Naive thymus-derived CD4-positive, alpha-beta T cell (primary cell): ENCODE data around the gene PLCG1. TPM values are rescaled to one million over a fixed set of nuclear protein-coding genes. Genes with fewer than 3 reads are reported as not detected.

Experiments used
- ATAC-seq: fragments of 150-1000 bp; cut with Tn5 transposase; 2 replicates; pipeline ENCODE4 v1.10.0; 2021; ENCODE audit warnings: mild to moderate bottlenecking, moderate library complexity
- CTCF ChIA-PET: fragments of 350-600 bp; sonication (Branson Sonifier 250); formaldehyde crosslinking; loops from one replicate; lab custom pipeline; 2021; ENCODE audit warnings: antibody characterized with exemption; lab: Charles Lee
- POLR2A ChIA-PET: fragments of 350-600 bp; sonication (Branson Sonifier 250); formaldehyde crosslinking; loops from one replicate; lab custom pipeline; 2021; ENCODE audit warnings: antibody characterized with exemption, inconsistent platforms; lab: Charles Lee
- DNase-seq, 9 donors: peaks; one replicate each; pipeline versions ENCODE4 v3.0.0 to v3.0.0-alpha.2; 2020 to 2022; ENCODE audit warnings: mixed read lengths in 1 of 9
- H3K27ac ChIP-seq: one replicate; pipeline ENCODE4 v1.7.0; 2013; ENCODE audit warnings: mild to moderate bottlenecking, low read depth, low read length, moderate library complexity
- H3K27me3 ChIP-seq, 2 donors: one replicate each; pipeline ENCODE4 v1.7.0; 2013; ENCODE audit warnings: low read length in 2 of 2, mild to moderate bottlenecking in 2 of 2, moderate library complexity in 2 of 2; ENCODE audit not compliant: control insufficient read depth in 2 of 2, insufficient read depth in 2 of 2
- H3K36me3 ChIP-seq, 3 experiments: 1 replicate in 2 of 3; 2 replicates in 1 of 3; pipeline ENCODE4 v1.7.0; 2013; ENCODE audit warnings: low read length in 3 of 3, mild to moderate bottlenecking in 3 of 3, moderate library complexity in 1 of 3; ENCODE audit not compliant: insufficient read depth in 3 of 3, control insufficient read depth in 2 of 3
- H3K4me1 ChIP-seq, 2 donors: one replicate each; pipeline ENCODE4 v1.7.0; 2013; ENCODE audit warnings: low read length in 2 of 2, mild to moderate bottlenecking in 2 of 2, moderate library complexity in 1 of 2; ENCODE audit not compliant: control insufficient read depth in 2 of 2, insufficient read depth in 2 of 2
- H3K4me3 ChIP-seq: 2 replicates; pipeline ENCODE4 v1.7.0; 2013; ENCODE audit warnings: mild to moderate bottlenecking, low read length
- H3K9me3 ChIP-seq, 3 experiments: 1 replicate in 2 of 3; 2 replicates in 1 of 3; pipeline ENCODE4 v1.7.0; 2013; ENCODE audit warnings: low read length in 3 of 3; ENCODE audit not compliant: control insufficient read depth in 2 of 3
- H3K27ac Mint-ChIP-seq, 9 donors: one replicate each; pipeline ENCODE4 v1.8.0; 2020 to 2022; ENCODE audit warnings: mixed read lengths in 9 of 9, mild to moderate bottlenecking in 8 of 9, moderate library complexity in 5 of 9, inconsistent platforms in 2 of 9
- H3K27me3 Mint-ChIP-seq, 5 donors: one replicate each; pipeline ENCODE4 v1.8.0; 2021 to 2022; ENCODE audit warnings: mixed read lengths in 5 of 5, mild to moderate bottlenecking in 1 of 5
- H3K36me3 Mint-ChIP-seq, 5 donors: one replicate each; pipeline ENCODE4 v1.8.0; 2020 to 2022; ENCODE audit warnings: mixed read lengths in 5 of 5, mild to moderate bottlenecking in 3 of 5, inconsistent platforms in 1 of 5
- H3K4me1 Mint-ChIP-seq, 7 donors: one replicate each; pipeline ENCODE4 v1.8.0; 2020 to 2022; ENCODE audit warnings: mixed read lengths in 7 of 7, mild to moderate bottlenecking in 3 of 7, inconsistent platforms in 1 of 7
- H3K4me3 Mint-ChIP-seq, 10 donors: one replicate each; pipeline ENCODE4 v1.8.0; 2020 to 2022; ENCODE audit warnings: mild to moderate bottlenecking in 10 of 10, mixed read lengths in 10 of 10, moderate library complexity in 6 of 10, inconsistent platforms in 2 of 10
- H3K9me3 Mint-ChIP-seq, 11 donors: one replicate each; pipeline ENCODE4 v1.8.0; 2020 to 2022; ENCODE audit warnings: mixed read lengths in 11 of 11, mild to moderate bottlenecking in 4 of 11, inconsistent platforms in 1 of 11, moderate library complexity in 1 of 11
- intact Hi-C, 2 donors: fragments of 100-400 bp; cut with micrococcal nuclease; formaldehyde crosslinking; loops; one replicate each; pipeline ENCODE4 v1.15.1; 2023
- polyA plus RNA-seq, 2 donors: library from polyadenylated mRNA; unstranded; fragments of 300-500 nt; fragmentation: Illumina TruSeq; gene quantifications; one replicate each; pipeline ENCODE4 v1.2.3, GENCODE V29; 2021
- total RNA-seq, 6 experiments: library from RNA in 5 of 6; stranded (reverse) in 5 of 6; gene quantifications; 1 replicate in 5 of 6; 2 replicates in 1 of 6; pipeline ENCODE4 v1.2.3 and lab custom pipeline; 2021 to 2026

PLCG1 gene
- total and polyA plus RNA-seq, 7 experiments from 2014 or later: 36.9 to 559 (median 369) TPM

DNA sequence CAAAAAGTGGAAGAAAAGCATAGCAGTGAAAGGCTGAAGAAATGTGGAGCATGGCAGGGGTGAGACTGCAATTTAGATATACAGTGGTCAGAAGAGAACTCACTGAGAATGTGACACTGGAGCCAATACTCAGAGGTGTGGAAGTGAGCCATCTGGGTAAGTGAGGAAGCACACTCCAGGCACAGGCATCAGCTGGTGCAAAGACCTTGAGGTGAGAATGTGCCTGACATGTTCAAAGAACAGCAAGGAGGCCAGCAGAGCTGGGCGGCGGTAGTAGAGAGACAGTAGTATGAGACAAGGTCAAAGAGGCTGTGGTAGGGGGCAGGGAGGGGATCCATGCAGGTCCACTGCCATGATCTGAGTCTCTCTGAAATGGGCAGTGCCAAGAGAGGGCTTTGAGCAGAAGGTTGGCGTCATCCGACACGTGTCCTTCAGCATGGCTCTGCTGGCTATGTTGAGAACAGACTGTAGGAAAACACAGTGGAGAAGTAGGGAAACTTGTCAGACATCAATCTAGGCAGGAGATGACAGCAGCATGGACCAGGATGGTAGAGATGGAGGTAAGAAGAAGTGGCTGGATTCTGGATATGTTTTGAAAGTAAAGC, 84.4 kb downstream of the PLCG1 start:
- intact Hi-C loops: no loop called here
- POLR2A ChIA-PET: no interaction called here
- ATAC-seq (no peak), DNase-seq (no peak)
- Histone ChIP-seq H3K36me3 (no peaks in the 10 kb centered on the region), H3K4me3 (no peak overlapping the region), H3K9me3 (no peaks in the 10 kb centered on the region), H3K27ac (no peak overlapping the region), H3K27me3 (no peaks in the 10 kb centered on the region), H3K4me1 (no peaks in the 10 kb centered on the region)
- peaks cover 0 to 9% (median 0%) of the 10 kb centered on the region in 7 donors for H3K4me1 Mint-ChIP-seq
- peak overlapping the region in 2 of 9 donors; percentile 8 to 65 for H3K27ac Mint-ChIP-seq
- no peak overlapping the region for H3K4me3 Mint-ChIP-seq
- peaks cover 0 to 20% (median 0%) of the 10 kb centered on the region in 5 donors for H3K36me3 Mint-ChIP-seq
- CTCF ChIA-PET: interaction anchor here (1.1 to 2.5 kb wide), 2 partner anchors 11 to 29 kb away, joined by 3 to 13 read pairs; no protein-coding TSS in a partner anchor
- no peaks in the 10 kb centered on the region for H3K9me3 Mint-ChIP-seq
- H3K27me3 Mint-ChIP-seq: no peaks in the 10 kb centered on the region

DNA sequence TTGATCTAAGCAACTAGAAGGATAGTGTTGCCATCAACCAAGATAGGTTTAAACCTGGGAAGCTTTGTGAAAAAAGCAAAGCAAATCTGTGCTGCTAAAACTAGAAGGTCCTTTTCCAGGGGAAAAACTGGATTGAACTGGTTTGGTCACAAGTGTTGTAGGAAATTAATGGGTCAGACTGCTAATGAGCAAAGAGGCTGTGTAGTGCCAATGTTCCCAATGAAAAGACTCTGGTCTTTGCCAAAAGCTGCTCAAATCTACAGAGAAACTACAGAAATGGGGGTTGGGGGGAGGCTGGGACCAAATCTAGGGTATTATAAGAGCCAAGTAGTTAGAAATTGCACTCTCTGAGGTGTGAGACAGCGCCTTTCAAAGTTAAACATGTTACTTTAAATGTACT, 85.0 kb downstream of the PLCG1 start:
- Histone ChIP-seq H3K4me1 (no peaks in the 10 kb centered on the region), H3K27ac (no peak overlapping the region), H3K27me3 (no peaks in the 10 kb centered on the region), H3K36me3 (no peaks in the 10 kb centered on the region), H3K9me3 (no peaks in the 10 kb centered on the region), H3K4me3 (no peak overlapping the region)
- H3K9me3 Mint-ChIP-seq: no peaks in the 10 kb centered on the region
- peaks cover 0 to 20% (median 0%) of the 10 kb centered on the region in 5 donors for H3K36me3 Mint-ChIP-seq
- H3K4me3 Mint-ChIP-seq: no peak overlapping the region
- H3K27ac Mint-ChIP-seq: peak overlapping the region in 1 of 9 donors; percentile 65
- intact Hi-C loops: no loop called here
- DNase-seq (no peak), ATAC-seq (no peak)
- ChIA-PET CTCF (interaction anchor here (1.1 to 2.5 kb wide), 2 partner anchors 11 to 30 kb away, joined by 3 to 13 read pairs; no protein-coding TSS in a partner anchor), POLR2A (no interaction called here)
- no peaks in the 10 kb centered on the region for H3K27me3 Mint-ChIP-seq
- H3K4me1 Mint-ChIP-seq: peaks cover 0 to 9% (median 0%) of the 10 kb centered on the region in 7 donors

GRCh38 chr20:41222703-41223102, 85.4 kb downstream of the PLCG1 start:
- peaks cover 0 to 16% (median 0%) of the 10 kb centered on the region in 5 donors for H3K36me3 Mint-ChIP-seq
- H3K9me3 ChIP-seq: no peaks in the 10 kb centered on the region
- H3K27ac Mint-ChIP-seq: no peak overlapping the region
- H3K4me1 Mint-ChIP-seq: peaks cover 0 to 9% (median 0%) of the 10 kb centered on the region in 7 donors
- H3K4me3 ChIP-seq: no peak overlapping the region
- H3K9me3 Mint-ChIP-seq: no peaks in the 10 kb centered on the region
- ATAC-seq: no peak
- DNase-seq: no peak
- H3K36me3 ChIP-seq: no peaks in the 10 kb centered on the region
- H3K4me3 Mint-ChIP-seq: no peak overlapping the region
- no peak overlapping the region for H3K27ac ChIP-seq
- ChIA-PET POLR2A (interaction anchor here (1.8 kb wide), 1 partner anchor 78 kb away, joined by 6 read pairs; no protein-coding TSS in a partner anchor), CTCF (interaction anchor here (1.1 to 5.1 kb wide), 3 partner anchors 10 to 87 kb away, joined by 3 to 30 read pairs (median 13); no protein-coding TSS in a partner anchor)
- no peaks in the 10 kb centered on the region for H3K27me3 Mint-ChIP-seq
- no peaks in the 10 kb centered on the region for H3K4me1 ChIP-seq
- H3K27me3 ChIP-seq: no peaks in the 10 kb centered on the region
- intact Hi-C loops: no loop called here

DNA sequence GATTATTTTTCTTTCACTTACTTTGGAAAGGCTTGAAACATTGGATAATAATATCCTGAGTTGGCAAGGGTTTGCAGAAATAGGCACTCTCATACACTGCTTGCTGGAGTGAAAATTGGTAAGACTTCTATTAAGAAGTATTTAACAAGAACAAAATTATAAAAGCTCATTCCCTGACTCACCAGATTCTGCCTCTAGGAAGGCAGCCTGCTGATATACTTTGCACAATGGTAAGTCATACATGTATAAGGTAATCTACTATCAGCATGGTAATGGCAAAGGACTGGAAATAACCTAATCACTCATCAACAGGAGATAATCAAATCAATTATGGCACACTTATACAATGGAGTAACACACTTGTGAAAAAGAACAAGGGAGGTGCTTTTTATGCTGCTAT, 85.8 kb downstream of the PLCG1 start:
- intact Hi-C loops: no loop called here
- POLR2A ChIA-PET: interaction anchor here (0.6 to 1.8 kb wide), 2 partner anchors 78 to 183 kb away, joined by 3 to 6 read pairs; no protein-coding TSS in a partner anchor
- no peak overlapping the region for H3K4me3 Mint-ChIP-seq
- peaks cover 0 to 12% (median 0%) of the 10 kb centered on the region in 7 donors for H3K4me1 Mint-ChIP-seq
- Histone ChIP-seq H3K36me3 (no peaks in the 10 kb centered on the region), H3K27ac (no peak overlapping the region), H3K9me3 (no peaks in the 10 kb centered on the region), H3K4me1 (no peaks in the 10 kb centered on the region), H3K4me3 (no peak overlapping the region), H3K27me3 (no peaks in the 10 kb centered on the region)
- peaks cover 0 to 16% (median 0%) of the 10 kb centered on the region in 5 donors for H3K36me3 Mint-ChIP-seq
- H3K9me3 Mint-ChIP-seq: no peaks in the 10 kb centered on the region
- H3K27me3 Mint-ChIP-seq: no peaks in the 10 kb centered on the region
- DNase-seq (no peak), ATAC-seq (no peak)
- H3K27ac Mint-ChIP-seq: no peak overlapping the region
- CTCF ChIA-PET: interaction anchor here (1.4 to 5.1 kb wide), 3 partner anchors 10 to 87 kb away, joined by 3 to 30 read pairs (median 13); no protein-coding TSS in a partner anchor

DNA sequence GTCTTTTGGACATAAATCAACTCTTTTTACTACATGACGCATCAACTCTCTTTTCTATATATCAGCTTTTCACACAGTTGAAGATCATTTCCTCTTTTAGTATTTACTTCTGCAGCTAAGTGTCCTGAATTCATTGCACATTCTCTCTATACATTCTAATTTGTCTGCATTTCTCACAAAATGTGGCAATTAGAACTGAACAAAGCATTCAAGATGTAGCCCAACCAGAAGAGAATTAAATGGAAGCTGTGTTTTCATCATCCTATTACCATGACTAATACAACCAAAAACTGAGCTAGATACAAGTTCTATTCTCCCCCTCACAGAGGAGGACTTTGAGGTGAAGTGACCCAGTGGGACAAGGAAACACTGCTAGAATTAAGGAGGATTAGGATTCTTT, 86.9 kb downstream of the PLCG1 start:
- no peak overlapping the region for H3K27ac Mint-ChIP-seq
- H3K36me3 Mint-ChIP-seq: peaks cover 0 to 13% (median 0%) of the 10 kb centered on the region in 5 donors
- no peaks in the 10 kb centered on the region for H3K36me3 ChIP-seq
- DNase-seq (no peak), ATAC-seq (no peak)
- H3K4me3 Mint-ChIP-seq: no peak overlapping the region
- CTCF ChIA-PET: interaction anchor here (0.9 to 5.1 kb wide), 6 partner anchors 9 to 256 kb away, joined by 3 to 30 read pairs (median 4); partner anchors contain the start of gene LPIN3
- H3K27me3 ChIP-seq: no peaks in the 10 kb centered on the region
- H3K9me3 ChIP-seq: no peaks in the 10 kb centered on the region
- POLR2A ChIA-PET: interaction anchor here (0.6 to 1.8 kb wide), 2 partner anchors 80 to 467 kb away, joined by 3 to 6 read pairs; no protein-coding TSS in a partner anchor
- intact Hi-C loops: no loop called here
- no peaks in the 10 kb centered on the region for H3K9me3 Mint-ChIP-seq
- no peaks in the 10 kb centered on the region for H3K4me1 ChIP-seq
- H3K27ac ChIP-seq: no peak overlapping the region
- H3K4me1 Mint-ChIP-seq: peaks cover 0 to 19% (median 0%) of the 10 kb centered on the region in 7 donors
- no peak overlapping the region for H3K4me3 ChIP-seq
- H3K27me3 Mint-ChIP-seq: no peaks in the 10 kb centered on the region

DNA sequence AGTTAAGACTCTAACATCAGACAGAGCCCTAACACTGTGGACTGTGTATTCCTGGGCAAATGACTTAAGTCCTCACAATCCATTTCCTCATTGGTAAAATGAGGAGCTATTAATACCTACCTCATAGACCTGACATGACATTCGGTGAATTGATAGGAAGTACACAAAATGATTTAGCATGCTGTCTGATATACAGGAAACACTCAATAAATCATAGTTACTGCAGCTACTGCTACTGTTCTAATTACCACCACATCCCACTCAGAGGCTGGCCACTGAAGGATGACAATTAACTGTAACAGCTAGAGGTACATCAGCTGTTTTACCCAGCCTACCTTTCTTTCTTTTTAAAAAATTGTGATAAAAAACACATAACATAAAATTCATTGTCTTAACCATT, 87.7 kb downstream of the PLCG1 start:
- no peaks in the 10 kb centered on the region for H3K9me3 Mint-ChIP-seq
- Histone ChIP-seq H3K27me3 (no peaks in the 10 kb centered on the region), H3K27ac (no peak overlapping the region), H3K4me3 (no peak overlapping the region), H3K4me1 (no peaks in the 10 kb centered on the region), H3K9me3 (no peaks in the 10 kb centered on the region), H3K36me3 (no peaks in the 10 kb centered on the region)
- no peak overlapping the region for H3K27ac Mint-ChIP-seq
- H3K4me3 Mint-ChIP-seq: no peak overlapping the region
- POLR2A ChIA-PET: interaction anchor here (0.6 kb wide), 1 partner anchor 467 kb away, joined by 3 read pairs; no protein-coding TSS in a partner anchor
- CTCF ChIA-PET: interaction anchor here (0.8 to 5.1 kb wide), 6 partner anchors 8 to 257 kb away, joined by 3 to 30 read pairs (median 4); partner anchors contain the start of gene LPIN3
- ATAC-seq (no peak), DNase-seq (no peak)
- intact Hi-C loops: no loop called here
- no peaks in the 10 kb centered on the region for H3K27me3 Mint-ChIP-seq
- H3K4me1 Mint-ChIP-seq: peaks cover 0 to 19% (median 0%) of the 10 kb centered on the region in 7 donors
- H3K36me3 Mint-ChIP-seq: peaks cover 0 to 9% (median 0%) of the 10 kb centered on the region in 5 donors
